Ovary (tissue), 10 donors: ENCODE results near the gene DAP. TPM values are rescaled to one million over a fixed set of nuclear protein-coding genes. Genes with fewer than 3 reads are reported as not detected.

ENCODE experiments used
- DNase-seq, 5 donors: peaks; one replicate each; pipeline ENCODE4 v3.0.0-alpha.2; 2019 to 2020
- H3K27ac ChIP-seq, 2 donors: fragments of 200-600 bp; one replicate each; pipeline versions ENCODE4 v1.5.1 to v1.8.0; 2019 to 2022
- H3K27me3 ChIP-seq: fragments of 200-600 bp; one replicate; pipeline ENCODE4 v1.8.0; 2022
- H3K36me3 ChIP-seq: fragments of 200-600 bp; sonication (generic); one replicate; pipeline ENCODE4 v1.5.1; 2019
- H3K4me1 ChIP-seq: one replicate; pipeline ENCODE4 v1.8.1; 2013; ENCODE audit warnings: mild to moderate bottlenecking, moderate library complexity; ENCODE audit not compliant: insufficient read depth
- H3K4me3 ChIP-seq: fragments of 200-600 bp; sonication (generic); one replicate; pipeline ENCODE4 v1.5.1; 2017
- H3K9me3 ChIP-seq, 2 donors: fragments of 200-600 bp in 1 of 2; sonication (generic) in 1 of 2; one replicate each; pipeline versions ENCODE4 v1.5.1 to v1.8.1; 2013 to 2019; ENCODE audit warnings: mild to moderate bottlenecking in 1 of 2, moderate library complexity in 1 of 2
- EP300 ChIP-seq: sonication (generic); formaldehyde crosslinking; IDR thresholded peaks from one replicate; pipeline ENCODE4 v1.6.1; 2017; ENCODE audit warnings: antibody characterized with exemption
- POLR2A ChIP-seq: fragments of 450-650 bp; IDR thresholded peaks from one replicate; pipeline ENCODE4 v1.6.1; 2017; ENCODE audit warnings: antibody characterized with exemption, mild to moderate bottlenecking, moderate library complexity
- WGBS, 3 donors: extraction: QIAGEN DNeasy Blood & Tissue Kit in 1 of 3; methylation state at CpG; one replicate each; pipeline versions ENCODE4 v1.1.5 to v1.1.7; 2013 to 2017; 5-methylcytosine and 5-hydroxymethylcytosine counted together
- intact Hi-C, 4 donors: fragments of 100-400 bp; cut with DNase I; formaldehyde crosslinking; loops; one replicate each; pipeline versions ENCODE4 v1.11.0 to v1.15.1; 2022 to 2023
- long read RNA-seq, 3 donors: library from polyadenylated mRNA in 2 of 3; unstranded in 2 of 3; transcript quantifications; one replicate each; pipeline ENCODE4 v2.0.0 and lab custom pipeline, GENCODE V29; 2021 to 2026
- polyA plus RNA-seq, 2 donors: library from polyadenylated mRNA; stranded (reverse); fragments of 200-250 nt in 1 of 2; fragments of 350-450 nt in 1 of 2; fragmentation: Illumina TruSeq in 1 of 2; extraction: RNeasy Lipid Tissue Mini Kit (QIAGEN cat#74804) in 1 of 2; gene quantifications; one replicate each; pipeline ENCODE4 v1.2.3, GENCODE V29; 2013 to 2014
- total RNA-seq, 7 donors: library from RNA; depleted of rRNA in 2 of 7; stranded (reverse); fragments of >200 nt in 2 of 7; fragmentation: NEBNext Ultra II Directional in 3 of 7; extraction: Animal tissue kit (Norgen Biotek cat#: 25700) in 3 of 7; gene quantifications; one replicate each; pipeline versions ENCODE4 v1.1.0 to v1.2.4, GENCODE V29; 2016 to 2023
- TF ChIP-seq, protein P1 (sequence below), 3 donors: fragments of 450-650 bp in 2 of 3; fragments of 200-600 bp in 1 of 3; IDR thresholded peaks; one replicate each; pipeline versions ENCODE4 v1.5.1 to v1.8.0; 2016 to 2022; ENCODE audit warnings: antibody characterized with exemption in 3 of 3, mild to moderate bottlenecking in 1 of 3
- donor health status: DM: no; HTN: no; CAD: no; lungs with moderate emphysema.
- donor health status: DM: no; HTN: no; CAD: no.
- donor health status: Bipolar disorder and iron deficiency.
- donor health status: DM: yes; HTN: yes; CAD: no.
- donor health status: DM: no; HTN: no; CAD: no.
- donor health status: DM: yes; HTN: yes; CAD: no.

DAP gene
- total RNA-seq (100 to 1,000 TPM in 1 of 7 donors, 10 to 100 TPM in 6; 32.0 to 115 (median 88.5) TPM), polyA plus RNA-seq (100 to 1,000 TPM in 1 of 2 donors, 10 to 100 TPM in 1; 68.9 to 159 TPM)
- long read RNA-seq, donor 1, transcript DAP-201 (4 exons, 2,339 nt), result major isoform, 130 of 209 reads
- long read RNA-seq, donor 1, partial matches to known transcripts, result 71 of 209 reads
- long read RNA-seq, donor 1, other reads (novel, unspliced or antisense), result 4 of 209 reads
- long read RNA-seq, donor 2, transcript DAP-201 (4 exons, 2,339 nt), result major isoform, 25 of 27 reads
- long read RNA-seq, donor 2, partial matches to known transcripts, result 0 of 27 reads
- long read RNA-seq, donor 2, other reads (novel, unspliced or antisense), result 0 of 27 reads
- long read RNA-seq, donor 3, transcript DAP-201 (4 exons, 2,339 nt), result major isoform, 326 of 372 reads
- long read RNA-seq, donor 3, partial matches to known transcripts, result 14 of 372 reads
- long read RNA-seq, donor 3, other reads (novel, unspliced or antisense), result 28 of 372 reads

DNA sequence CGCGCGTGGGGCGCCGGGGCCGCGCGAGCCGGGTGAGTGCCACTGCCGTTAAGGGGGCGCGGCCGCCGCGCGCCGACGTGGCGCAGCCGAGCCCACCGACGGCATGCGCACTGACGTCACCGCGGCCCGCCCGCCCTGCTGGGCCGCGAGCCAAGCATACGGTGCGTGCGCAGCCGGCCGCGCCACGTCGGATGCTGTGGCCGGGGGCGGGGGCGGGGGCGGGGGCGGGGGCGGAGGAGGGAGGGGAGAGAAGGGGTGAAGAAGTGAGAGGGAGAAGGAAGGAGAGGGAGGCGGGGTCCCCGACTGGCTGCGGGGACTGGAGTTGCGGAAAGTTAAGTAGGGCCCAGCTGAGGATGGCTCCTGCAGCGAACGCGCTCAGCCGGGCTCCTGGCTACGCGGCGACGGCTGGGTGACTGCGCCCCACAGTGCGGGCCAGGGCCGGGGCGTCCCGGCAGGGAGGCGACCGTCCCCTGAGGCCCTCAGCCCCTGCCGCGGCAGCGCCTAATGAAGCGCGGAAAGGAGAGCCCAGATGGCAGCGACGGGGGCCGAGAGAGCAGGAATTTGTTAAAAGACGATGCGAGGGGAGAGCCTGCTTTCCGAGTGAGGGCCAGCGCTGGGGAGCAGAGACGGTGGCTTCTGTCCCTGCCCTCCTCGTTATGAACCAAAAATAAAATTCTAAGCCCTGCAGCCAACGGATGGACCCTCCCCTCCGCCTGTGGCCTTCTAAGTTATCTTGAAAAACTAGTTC lies at the start of gene DAP:
TSS of gene DAP (minus strand) at position 50 of the 748 bp plus-strand sequence. CDS start 166 bp downstream, outside the sequence.
- peaks cover 12% of the 10 kb centered on the region for H3K4me1 ChIP-seq

DNA sequence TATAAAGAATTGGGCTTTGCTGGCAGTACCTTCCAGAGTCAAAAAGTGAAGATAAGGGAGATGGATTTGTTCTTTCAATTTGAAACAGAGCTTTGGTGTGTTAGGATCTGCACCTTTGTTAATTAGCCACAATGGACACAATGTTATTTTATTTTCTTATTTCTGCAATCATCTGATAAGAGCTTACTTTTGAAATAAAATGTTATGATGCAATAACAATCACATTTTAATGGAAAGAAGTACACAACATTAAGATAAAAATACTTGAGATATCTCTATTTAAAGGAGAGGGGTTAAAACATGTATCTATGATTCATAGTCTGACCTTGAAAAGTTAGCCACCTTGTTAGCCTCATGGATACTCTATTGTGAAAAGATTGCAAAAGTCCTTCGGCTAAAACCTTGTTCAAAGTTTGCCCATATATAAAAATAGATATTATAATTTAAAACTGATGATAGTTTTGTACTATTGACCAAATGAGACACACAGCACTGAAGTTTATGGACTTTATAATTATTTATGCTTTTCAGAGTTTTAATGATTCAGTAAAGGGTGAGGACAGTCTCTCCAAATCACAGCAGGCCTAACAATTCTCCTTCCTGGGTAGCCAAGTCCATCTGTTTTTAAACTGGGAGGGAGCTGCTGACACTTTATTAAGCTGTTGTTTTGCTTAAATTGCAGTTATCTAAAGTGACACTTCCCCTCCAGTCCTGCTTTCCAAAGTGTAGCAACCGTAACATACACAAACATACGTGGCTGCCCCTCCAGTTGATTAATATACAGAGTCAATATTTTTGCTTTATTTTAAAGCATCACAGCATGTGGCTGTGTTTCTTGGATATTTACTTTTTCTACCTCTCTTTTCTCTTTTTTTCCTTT lies 47.6 kb upstream of the DAP start:
- Histone ChIP-seq H3K4me1 (peaks cover 2% of the 10 kb centered on the region), H3K27ac (peak overlapping the region in 1 of 2 donors; percentile 44), H3K27me3 (no peaks in the 10 kb centered on the region), H3K9me3 (no peaks in the 10 kb centered on the region), H3K36me3 (no peaks in the 10 kb centered on the region), H3K4me3 (no peak overlapping the region)
- WGBS, 3 donors, result 15 to 22% (median 19%) methylated on average over 3 of the region's 3 CpGs
- intact Hi-C loops, result no loop called here
- TF ChIP-seq EP300 (no peak), POLR2A (no peak)
- TF ChIP-seq, protein P1, sequence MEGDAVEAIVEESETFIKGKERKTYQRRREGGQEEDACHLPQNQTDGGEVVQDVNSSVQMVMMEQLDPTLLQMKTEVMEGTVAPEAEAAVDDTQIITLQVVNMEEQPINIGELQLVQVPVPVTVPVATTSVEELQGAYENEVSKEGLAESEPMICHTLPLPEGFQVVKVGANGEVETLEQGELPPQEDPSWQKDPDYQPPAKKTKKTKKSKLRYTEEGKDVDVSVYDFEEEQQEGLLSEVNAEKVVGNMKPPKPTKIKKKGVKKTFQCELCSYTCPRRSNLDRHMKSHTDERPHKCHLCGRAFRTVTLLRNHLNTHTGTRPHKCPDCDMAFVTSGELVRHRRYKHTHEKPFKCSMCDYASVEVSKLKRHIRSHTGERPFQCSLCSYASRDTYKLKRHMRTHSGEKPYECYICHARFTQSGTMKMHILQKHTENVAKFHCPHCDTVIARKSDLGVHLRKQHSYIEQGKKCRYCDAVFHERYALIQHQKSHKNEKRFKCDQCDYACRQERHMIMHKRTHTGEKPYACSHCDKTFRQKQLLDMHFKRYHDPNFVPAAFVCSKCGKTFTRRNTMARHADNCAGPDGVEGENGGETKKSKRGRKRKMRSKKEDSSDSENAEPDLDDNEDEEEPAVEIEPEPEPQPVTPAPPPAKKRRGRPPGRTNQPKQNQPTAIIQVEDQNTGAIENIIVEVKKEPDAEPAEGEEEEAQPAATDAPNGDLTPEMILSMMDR (IDR thresholded peaks at IDR 0.05), result no peak
- DNase-seq, result no peak

More for the DNA sequence above, at the start of gene DAP:
- TF ChIP-seq, protein P1 (IDR thresholded peaks at IDR 0.05), result peak in 1 of 3 donors; percentile 4
- TF ChIP-seq EP300 (no peak), POLR2A (peak; percentile 73)
- no peaks in the 10 kb centered on the region for H3K27me3 ChIP-seq
- H3K36me3 ChIP-seq, result no peaks in the 10 kb centered on the region
- H3K9me3 ChIP-seq, result no peaks in the 10 kb centered on the region
- intact Hi-C loops, result no loop called here
- 0 to 1% (median 0%) methylated on average over 58 to 76 of the region's 79 CpGs for WGBS, 3 donors
- peak within 1 kb of the TSS; percentile 98 to 100 for H3K27ac ChIP-seq
- DNase-seq, result peak; percentile 83 to 95 (median 90)
- peak within 1 kb of the TSS; percentile 71 for H3K4me3 ChIP-seq

DNA sequence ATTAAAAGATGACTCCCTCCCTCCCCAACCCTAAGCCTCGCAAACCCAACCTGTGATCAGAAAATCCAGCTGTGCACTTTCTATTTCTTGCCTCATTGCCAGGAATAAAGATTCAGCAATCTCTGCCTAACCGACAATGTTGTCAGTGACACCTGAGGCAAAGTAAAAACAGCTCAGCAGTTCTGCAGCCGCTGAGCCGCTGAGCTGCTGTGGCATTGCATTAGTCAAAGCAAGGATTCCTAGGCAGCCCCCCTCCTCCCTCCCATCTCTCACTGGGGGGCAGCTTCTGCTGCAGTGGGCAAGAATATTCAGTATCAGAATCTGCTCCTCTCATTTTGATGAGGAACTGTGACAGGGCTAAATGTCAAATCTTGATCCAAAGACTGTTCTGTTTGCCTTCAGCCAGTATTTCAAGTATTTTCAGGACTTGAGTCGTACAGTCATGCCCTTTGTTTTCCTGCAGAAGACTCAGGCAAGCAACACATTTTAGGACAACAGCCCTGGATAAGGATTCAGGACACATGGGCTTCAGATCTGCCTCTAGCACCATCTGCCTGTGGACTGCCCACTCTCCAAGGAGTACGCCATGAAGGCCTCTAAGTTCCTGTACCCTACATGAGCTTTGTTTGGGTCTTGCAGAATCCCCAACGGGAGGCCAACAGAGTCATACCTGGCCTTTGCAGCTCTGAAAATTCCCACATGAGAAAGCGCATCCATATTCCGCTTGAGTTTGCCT lies 41.1 kb upstream of the DAP start:
- WGBS, 3 donors, result 73 to 78% (median 74%) methylated on average over 9 of the region's 9 CpGs
- H3K9me3 ChIP-seq, result no peaks in the 10 kb centered on the region
- no peaks in the 10 kb centered on the region for H3K4me1 ChIP-seq
- no peak for TF ChIP-seq EP300
- TF ChIP-seq, protein P1 (IDR thresholded peaks at IDR 0.05), result no peak
- no peaks in the 10 kb centered on the region for H3K36me3 ChIP-seq
- intact Hi-C loops, result no loop called here
- no peaks in the 10 kb centered on the region for H3K27me3 ChIP-seq
- DNase-seq, result no peak
- H3K27ac ChIP-seq, result no peak overlapping the region
- H3K4me3 ChIP-seq, result no peak overlapping the region
